Esophagus (tissue), 2 donors: Measurements from ENCODE around the gene OR9G4. TPM values are rescaled to one million over a fixed set of nuclear protein-coding genes. Genes with fewer than 3 reads are reported as not detected.

Experiments used
- polyA plus RNA-seq, 2 donors: library from polyadenylated mRNA; stranded (reverse); fragments of 200-250 nt; gene quantifications; one replicate each; pipeline ENCODE4 v1.2.3, GENCODE V29; 2013
- donor health status: healthy with polysubstance abuse.
- donor health status: Bipolar disorder and iron deficiency.

Gene OR9G4
- polyA plus RNA-seq, 2 donors = not detected

Other genes with a start within 250 kb of the OR9G4 start
- gene OR5M11, start 205.4 kb downstream of the OR9G4 start, polyA plus RNA-seq = not detected
- not detected for gene OR5M10, start 171.0 kb downstream of the OR9G4 start, polyA plus RNA-seq
- not detected for gene OR5M1, start 133.8 kb downstream of the OR9G4 start, polyA plus RNA-seq
- not detected for gene OR5AP2, start 106.3 kb downstream of the OR9G4 start, polyA plus RNA-seq
- not detected for gene OR5AR1, start 85.0 kb downstream of the OR9G4 start, polyA plus RNA-seq
- not detected for gene OR9G1, start 49.6 kb downstream of the OR9G4 start, polyA plus RNA-seq
- gene OR5AK2, start 240.2 kb upstream of the OR9G4 start, polyA plus RNA-seq = not detected